GM21528 (cell line): ENCODE measurements around the gene COMT.

Experiments
- ATAC-seq: cut with Tn5 transposase; IDR thresholded peaks from one replicate; pipeline ENCODE4 v1.9.1; 2021; ENCODE audit warnings: mild to moderate bottlenecking, moderate library complexity; ENCODE audit not compliant: unreplicated experiment, low FRiP score

COMT gene

GRCh38 chr22:19991645-19992451, 50.3 kb downstream of the COMT start:
- no peak for ATAC-seq

GRCh38 chr22:19992481-19992911, 50.9 kb downstream of the COMT start:
- ATAC-seq: no peak

DNA sequence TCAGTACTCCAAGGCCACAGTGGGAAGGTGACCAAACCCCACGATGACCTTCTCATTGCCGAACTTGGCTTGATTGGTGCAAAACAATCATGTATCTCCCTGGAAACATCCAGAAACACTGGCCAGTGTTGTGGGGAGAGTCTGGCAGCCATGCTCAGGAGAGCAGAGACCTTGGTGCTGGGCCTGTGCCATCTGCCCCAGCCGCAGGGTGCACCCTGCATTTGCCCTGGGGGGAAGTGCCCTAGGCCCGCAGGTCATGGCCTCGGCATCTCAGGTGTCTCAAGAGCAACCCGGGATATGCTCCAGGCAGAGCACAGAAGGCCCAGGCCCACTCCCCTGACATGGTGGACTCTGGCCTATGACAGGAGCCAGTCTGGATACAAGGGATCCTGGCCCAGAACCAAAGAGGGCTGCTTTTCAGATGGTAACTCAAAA, 51.4 kb downstream of the COMT start:
- ATAC-seq: no peak

DNA sequence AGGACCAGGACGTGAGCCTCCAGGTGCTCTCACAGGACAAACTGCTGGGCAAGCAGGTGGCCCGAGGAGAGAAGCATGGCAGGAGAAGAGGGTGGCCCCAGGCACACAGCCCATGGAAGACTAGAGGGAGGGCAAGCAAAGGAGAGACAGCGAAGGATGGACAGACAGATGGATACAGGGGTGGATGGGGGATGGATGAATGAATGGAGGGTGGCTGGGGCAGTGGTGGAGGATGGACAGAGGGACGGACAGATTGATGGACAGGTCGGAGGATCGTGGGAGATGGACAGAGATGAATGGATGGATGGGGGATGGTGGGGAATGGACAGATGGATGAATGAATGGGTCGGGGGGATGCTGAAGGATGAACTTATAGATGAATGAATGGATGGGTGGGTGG, 52.4 kb downstream of the COMT start:
- no peak for ATAC-seq

- no peak for ATAC-seq
These were observed 53.5 kb downstream of the COMT start for GRCh38 chr22:19994851-19995610.

GRCh38 chr22:19995611-19996339, 54.2 kb downstream of the COMT start:
- ATAC-seq: no peak

GRCh38 chr22:19996694-19997384, 55.3 kb downstream of the COMT start:
- no peak for ATAC-seq

- ATAC-seq: no peak
These were observed 56.1 kb downstream of the COMT start for GRCh38 chr22:19997561-19998231.

- ATAC-seq: no peak
These were observed 56.8 kb downstream of the COMT start for GRCh38 chr22:19998232-19998951.

DNA sequence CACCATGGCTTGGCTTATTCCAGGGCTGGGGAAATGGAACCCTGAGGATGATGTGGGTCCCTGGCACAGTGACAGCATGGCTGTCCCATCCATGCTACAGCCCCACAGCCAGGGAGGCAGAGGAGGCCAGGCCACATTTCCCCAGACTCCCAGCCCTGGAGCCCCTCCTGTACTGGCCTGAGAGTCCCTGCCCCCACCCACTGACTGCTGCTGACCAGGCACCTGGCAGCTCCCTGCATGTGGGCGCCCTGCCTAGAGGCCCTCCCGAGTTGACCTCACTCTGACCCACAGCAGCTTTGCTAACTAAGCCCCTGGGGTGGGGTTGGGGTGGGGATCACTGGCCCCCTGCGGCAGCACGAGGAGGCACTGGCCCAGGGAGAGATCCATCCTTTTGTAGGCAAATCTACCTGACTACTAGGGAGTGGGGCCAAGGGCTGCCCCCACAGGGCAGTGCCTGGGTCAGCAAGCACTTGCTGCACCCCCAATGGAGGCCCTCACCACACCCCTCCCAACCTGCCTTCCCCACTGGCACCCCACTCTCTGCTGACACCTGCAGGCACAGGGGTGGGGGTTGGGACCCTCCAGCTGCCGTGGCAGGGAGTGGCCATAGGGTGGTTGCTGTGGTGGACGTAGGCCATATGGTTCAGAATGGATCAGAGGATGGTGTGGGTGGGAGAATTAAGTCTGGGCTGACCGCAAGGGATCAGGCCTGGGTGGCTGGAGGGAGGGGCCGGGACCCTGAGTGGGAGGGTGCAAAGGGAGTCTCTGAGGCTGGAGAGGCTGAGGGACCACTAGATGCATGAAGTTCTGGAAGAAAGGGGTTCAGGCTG, 57.6 kb downstream of the COMT start:
- no peak for ATAC-seq

DNA sequence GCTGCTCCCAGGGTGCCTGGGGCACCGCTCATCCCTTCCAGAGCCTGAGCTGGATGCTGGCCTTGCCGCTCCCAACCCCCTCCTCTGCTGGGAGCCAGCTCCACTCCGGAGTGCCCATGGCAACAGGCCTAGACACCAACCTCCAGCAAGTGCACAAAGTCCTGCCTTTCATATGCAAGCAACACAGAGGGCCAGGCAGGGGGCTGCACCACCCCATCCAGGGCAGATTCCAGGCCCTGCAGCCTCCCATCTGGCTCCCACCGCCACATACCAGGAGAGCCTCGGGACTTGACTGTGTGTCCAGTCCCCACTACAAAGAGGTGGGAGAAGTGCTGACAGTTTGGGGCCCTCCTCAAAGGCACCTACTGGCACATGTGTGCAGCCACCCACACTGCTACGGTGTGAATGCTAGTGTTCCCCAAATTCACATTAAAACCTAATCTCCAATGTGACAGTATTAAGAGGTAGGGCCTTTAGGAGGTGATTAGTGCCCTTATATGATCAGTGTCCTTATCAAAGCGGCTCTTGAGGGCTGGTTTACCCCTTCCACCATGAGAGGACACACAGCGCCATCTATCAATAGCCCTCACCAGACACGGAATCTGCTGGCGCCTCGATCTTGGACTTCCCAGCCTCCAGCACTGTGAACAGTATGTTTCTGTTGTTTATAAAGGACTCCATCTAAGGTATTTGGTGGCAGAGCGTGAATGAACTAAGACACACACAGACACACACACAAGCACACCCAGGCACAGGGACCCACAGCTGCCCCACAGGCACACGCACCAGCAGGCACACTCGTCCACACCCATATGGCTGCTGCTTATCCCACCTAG, 58.9 kb downstream of the COMT start:
- ATAC-seq: no peak

- no peak for ATAC-seq
These were observed 59.6 kb downstream of the COMT start for GRCh38 chr22:20001082-20001638.

- no peak for ATAC-seq
These were observed 60.6 kb downstream of the COMT start for GRCh38 chr22:20002128-20002527.

- ATAC-seq: no peak
These were observed 61.1 kb downstream of the COMT start for GRCh38 chr22:20002636-20003035.

- ATAC-seq: no peak
These were observed 61.7 kb downstream of the COMT start for GRCh38 chr22:20003304-20003703.

DNA sequence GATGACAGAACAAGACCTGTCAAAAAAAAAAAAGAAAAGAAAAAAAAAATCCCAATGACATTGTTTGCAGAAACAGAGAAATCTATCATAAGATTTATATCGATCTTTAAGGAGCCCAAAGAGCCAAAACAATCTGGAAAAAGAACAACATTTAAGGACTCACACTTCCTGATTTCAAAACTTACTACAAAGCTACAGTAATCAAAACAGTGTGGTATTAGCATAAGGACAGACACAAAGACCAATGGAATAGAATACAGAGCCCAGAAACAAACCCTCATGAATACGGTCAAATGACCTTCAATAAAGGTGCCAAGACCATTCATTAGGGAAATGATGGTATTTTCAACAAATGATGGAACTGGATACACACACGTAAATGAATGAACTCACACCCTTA, 62.9 kb downstream of the COMT start:
- ATAC-seq: no peak

DNA sequence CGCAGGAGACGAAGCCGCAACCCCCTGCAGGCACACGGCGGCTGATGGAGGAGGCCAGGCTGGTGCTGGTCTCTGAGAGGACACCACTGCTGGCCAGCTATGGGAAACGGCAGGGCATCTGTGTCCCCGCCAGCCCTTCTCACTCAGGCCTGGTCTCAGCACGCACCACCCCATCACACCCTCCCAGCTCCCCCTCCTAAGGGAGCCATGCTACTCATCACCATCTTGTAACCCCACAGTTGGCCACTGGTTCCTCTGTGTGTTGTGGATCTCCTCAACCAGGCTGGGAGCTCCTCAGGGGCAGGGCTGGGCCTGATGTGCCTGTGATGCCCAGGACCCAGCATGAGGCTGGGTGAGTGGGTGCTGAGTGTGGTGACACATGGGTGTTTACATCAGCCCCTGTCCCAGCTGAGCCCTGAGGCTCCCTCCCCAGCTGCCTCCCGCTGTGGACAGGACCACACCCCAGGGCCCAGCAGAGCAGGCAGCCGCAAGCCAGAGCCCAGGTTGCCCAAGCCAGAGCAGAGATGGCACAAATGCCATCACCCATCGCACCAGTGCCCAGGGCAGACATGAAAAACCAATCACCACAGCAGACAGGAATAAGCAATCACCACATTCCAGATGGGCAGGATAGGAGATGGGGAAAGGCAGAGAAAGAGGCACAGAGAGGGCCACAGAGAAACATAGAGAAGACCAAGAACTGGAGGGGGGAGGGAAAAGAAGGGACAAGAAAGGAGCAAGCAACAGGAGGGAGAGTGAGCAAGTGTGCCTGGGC, 66.8 kb downstream of the COMT start:
- no peak for ATAC-seq
